Measurements from ENCODE around the gene ZNF821.
"Not testable (repeated sequence)": the region's sequence is repeated elsewhere in the genome, so short reads cannot be mapped to it uniquely, and the experiment has no call there.

GRCh38 chr16:71810155-71810530, 73.8 kb downstream of the ZNF821 start:
- TF ChIP-seq CTCF (IDR thresholded peaks at IDR 0.05); POLR2AphosphoS5 (IDR thresholded peaks at IDR 0.05; ENCODE audit: low read depth, low read length); REST (IDR thresholded peaks at IDR 0.05; ENCODE audit: insufficient read depth in 1 of 2, low read depth in 2 of 2, low read length in 1 of 2): not testable (repeated sequence)
